Retinal pigment epithelial cell (primary cell): ENCODE data around the gene MARCHF10.

Experiments used
- DNase-seq: peaks from one replicate; pipeline ENCODE4 v3.0.0-alpha.2; 2010; ENCODE audit warnings: low read depth
- H3K4me3 ChIP-seq: 2 replicates; pipeline ENCODE4 v1.5.1; 2011; ENCODE audit warnings: mild to moderate bottlenecking, low read length, control low read depth, moderate library complexity
- CTCF ChIP-seq: conservative IDR thresholded peaks from 2 replicates; pipeline ENCODE4 v1.5.1; 2011; ENCODE audit warnings: low read depth, low read length, control low read depth, inconsistent platforms

MARCHF10 gene

GRCh38 chr17:62652251-62653001, 155.7 kb downstream of the MARCHF10 start:
- peak overlapping the region; percentile 58 for H3K4me3 ChIP-seq
- no peak for TF ChIP-seq CTCF
- no peak for DNase-seq
